ENCODE results near the gene RAB6A.
"Not testable (repeated sequence)": the region's sequence is repeated elsewhere in the genome, so short reads cannot be mapped to it uniquely, and the experiment has no call there.

RAB6A gene

DNA sequence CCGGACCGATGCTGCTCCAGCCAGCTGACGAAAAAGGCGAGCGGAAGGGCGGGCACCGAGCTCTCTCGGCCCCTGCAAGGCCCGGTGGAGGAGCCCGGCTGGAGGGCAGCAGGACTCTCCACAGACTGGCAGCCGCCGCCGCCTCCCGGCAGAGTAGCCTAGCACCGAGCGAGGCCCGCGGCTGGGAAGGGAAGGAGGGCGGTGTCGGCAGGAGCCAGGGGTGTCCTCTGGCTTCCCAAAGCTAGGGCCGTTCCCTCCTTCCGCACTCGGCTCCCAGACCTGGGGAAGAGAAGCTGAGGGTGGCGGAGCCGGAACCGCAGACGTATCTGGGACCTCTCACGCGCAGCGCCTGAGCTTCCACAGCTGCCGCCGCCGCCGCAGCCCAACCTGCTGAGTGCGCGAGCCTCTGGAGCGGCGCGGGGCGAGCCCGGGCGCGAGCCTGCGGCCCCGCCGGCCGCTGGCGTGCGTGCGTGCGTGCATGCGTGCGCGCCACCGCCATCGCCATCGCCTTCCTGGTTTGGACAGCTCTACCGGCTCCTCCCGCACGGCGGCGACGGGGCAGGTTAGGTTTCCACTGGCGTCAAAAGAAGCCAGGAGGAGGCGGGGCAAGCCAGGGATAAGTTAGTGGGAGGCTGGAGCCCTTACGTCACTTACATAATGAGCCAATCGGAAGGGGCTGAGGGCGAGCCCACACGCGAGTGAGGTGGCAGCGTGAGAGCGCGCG is at the start of gene RAB6A:
TSS of gene RAB6A (minus strand) at position 396 of the 724 bp plus-strand sequence. CDS start 439 bp downstream, outside the sequence.
- DNase-seq = peak; percentile 100

DNA sequence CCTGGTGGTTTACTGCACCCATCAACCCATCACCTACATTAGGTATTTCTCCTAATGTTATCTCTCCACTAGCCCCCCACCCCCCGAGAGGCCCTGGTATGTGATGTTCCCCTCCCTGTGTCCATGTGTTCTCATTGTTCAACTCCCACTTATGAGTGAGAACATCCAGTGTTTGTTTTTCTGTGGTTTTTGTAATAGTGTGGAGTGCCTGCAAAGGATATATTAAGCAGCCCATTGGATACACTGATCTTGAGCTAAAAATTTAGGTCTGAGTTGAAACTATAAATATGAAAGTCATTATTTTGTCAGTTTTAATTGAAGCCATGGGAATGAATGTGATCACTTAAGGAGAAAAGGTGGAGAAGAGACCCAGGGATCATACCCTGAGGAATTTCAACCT is 49.8 kb upstream of the RAB6A start:
- no peak for DNase-seq

DNA sequence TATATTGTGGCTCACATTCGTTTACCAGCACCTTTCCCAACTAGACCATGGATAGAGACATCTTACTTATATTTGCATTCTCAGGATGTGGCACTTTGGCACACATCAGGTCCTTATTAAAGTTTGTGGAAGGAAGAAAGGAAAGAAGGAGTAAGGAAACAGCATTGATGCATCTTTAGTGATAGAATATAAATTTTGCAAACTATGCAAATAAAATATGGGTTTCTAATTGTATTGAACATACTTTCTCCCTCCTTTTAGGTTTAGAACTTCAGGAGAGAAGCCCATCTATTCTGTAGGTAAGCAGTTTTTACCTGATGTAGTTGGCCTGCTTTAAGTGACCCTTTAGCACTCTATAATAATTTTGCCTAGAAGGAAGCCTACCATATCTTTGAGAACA is 47.2 kb upstream of the RAB6A start:
- no peak for DNase-seq

DNA sequence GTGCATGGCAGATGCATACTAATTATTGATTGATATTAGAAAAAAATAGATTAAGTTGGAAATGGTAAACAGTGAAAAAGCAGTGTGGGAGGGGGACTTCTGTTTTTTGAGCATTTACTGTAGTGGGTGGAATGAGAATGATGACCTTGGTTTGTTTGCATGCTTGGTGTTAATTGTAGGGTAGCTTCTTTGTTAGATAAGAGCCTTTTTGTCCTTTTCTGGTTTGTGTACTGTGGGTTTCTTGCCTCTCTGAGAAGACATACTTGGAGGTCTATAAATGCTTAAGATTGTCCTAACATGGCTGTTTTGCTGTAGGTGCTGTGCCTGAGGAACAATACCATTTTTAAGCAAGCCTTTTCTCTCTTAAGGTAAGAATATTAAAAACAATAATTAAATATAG is 43.8 kb upstream of the RAB6A start:
- no peak for DNase-seq

DNA sequence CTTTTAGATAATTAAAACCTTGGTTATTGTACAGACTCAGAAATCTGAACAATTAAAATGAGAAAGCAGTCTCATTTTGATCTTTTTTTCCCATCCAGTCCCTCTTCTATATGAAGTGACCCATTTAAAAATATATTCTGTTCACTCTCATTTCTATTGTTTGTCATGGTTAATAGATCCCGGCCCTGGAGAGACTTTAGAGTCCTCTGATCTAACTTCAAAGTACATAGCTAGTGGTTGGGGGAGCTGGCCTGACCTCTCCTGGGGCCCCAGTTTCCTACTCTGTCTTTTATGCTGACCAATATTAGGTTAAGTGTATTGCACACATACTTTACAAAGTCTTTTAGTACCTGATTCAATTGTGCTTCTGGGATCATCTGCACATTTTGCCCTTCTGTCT is 40.3 kb upstream of the RAB6A start:
- DNase-seq = no peak

DNA sequence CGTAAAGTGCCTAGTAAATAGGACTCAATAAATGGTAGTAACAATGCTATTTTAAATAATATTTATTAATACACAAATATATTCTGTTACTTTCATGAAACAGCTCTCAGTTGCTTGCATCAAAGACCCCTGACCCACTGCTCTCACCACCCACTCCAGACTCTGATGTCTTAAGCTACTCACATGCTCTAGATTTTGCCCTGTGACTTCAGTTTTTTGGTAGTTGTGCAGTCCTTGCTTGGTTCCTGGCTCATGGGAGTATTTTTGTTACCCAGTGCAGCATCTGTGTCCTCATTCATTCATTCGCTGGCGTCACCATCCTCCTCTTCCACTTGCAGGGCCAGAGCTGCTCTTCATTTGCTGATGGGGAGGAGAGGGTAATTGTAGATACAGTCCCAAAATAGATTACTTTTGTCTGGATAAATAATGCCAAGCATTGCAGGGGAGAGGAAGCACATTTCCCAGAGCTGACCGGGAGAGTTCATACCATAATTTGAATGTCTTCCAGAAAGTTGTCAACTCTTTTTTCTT is 39.5 kb upstream of the RAB6A start:
- DNase-seq = no peak

DNA sequence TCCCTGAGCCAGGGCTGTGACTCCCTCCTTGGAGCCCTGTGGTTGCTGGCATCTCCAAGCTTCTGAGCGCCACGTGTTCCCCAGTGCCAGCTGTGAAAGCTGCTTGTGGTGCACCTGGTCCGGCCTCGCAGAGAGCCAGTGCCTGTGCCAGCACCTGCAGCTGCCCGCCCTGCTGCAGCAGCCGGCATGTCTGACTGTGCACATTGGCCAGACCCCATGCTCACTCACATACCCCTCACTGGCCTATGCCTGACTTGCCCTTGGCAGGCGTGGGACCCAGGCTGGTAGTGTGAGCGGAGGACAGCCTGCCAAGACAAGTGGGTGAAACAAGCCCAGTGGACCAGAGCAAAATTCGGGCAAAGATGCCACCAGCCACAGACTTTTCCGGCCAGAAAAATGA is 36.6 kb upstream of the RAB6A start:
- peak; percentile 82 for DNase-seq

DNA sequence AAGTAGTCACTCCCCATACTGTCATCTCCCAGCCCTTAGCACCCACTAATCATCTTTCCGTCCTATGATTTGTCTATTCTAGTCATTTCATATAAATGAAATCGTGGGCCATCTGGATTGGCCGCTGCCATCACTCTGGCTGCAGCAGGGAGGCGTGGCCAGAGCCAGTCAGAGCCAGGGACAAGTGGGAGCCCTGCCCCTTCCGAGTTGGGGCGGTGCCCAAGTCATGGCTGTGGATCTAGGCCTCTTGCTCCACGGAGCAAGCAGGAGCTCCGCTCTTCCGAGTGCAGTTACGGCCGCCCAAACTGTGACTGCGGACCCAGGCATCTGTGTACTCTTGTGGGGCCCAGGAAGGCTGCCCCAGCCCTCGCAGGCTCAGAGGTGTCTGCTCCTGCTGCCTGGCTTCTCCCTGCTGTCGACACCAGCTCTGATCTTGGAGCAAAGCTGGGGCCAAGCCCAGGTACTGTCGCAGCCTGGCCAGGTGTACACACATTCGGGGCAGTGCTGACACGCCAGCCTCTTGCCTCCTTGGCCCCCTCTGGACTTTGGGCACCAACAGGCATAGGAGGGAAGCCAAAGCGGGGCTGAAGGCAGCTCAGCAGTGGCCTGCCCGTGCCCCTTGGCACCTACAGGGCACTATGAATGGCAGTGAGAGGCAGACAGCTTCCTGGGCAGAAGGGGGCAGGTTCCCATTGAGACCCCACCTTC is 35.2 kb upstream of the RAB6A start:
- DNase-seq = no peak

DNA sequence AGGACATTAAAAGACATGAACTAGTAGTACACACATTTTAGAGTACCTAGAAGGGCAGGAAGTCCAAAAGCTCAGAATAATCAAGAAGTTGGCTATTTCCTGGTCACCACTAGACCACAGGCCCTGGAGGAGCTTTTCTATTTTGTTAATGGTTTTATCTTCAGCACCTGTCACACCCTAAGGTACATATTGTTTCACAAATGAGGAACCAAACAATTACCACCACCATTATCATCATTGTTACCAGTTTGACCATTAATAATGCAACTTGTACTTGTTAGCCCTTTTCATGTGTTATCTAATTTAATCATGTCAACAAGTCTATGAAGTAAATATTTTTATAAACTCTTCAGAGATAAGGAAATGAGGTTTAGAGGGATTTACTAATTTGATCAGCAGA is 31.7 kb upstream of the RAB6A start:
- DNase-seq = no peak

DNA sequence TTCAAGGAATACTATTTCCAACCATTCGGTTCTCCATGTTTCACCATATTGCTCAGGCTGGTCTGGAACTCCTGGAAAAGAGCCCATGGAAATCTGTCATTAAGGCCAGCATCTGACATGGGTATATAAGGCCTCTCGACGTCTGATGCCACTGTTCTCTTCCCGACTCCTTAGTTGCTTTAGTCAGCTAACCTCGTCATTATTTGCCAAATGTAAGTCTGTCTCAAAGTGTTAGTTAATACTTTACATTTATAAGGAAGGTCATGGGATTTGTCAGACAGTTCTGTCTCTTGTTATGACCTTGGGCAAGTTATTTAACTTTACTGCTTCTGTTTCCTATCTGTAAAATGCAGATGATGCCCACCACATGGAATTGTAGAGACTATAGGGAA is 28.4 kb upstream of the RAB6A start:
- DNase-seq = no peak

DNA sequence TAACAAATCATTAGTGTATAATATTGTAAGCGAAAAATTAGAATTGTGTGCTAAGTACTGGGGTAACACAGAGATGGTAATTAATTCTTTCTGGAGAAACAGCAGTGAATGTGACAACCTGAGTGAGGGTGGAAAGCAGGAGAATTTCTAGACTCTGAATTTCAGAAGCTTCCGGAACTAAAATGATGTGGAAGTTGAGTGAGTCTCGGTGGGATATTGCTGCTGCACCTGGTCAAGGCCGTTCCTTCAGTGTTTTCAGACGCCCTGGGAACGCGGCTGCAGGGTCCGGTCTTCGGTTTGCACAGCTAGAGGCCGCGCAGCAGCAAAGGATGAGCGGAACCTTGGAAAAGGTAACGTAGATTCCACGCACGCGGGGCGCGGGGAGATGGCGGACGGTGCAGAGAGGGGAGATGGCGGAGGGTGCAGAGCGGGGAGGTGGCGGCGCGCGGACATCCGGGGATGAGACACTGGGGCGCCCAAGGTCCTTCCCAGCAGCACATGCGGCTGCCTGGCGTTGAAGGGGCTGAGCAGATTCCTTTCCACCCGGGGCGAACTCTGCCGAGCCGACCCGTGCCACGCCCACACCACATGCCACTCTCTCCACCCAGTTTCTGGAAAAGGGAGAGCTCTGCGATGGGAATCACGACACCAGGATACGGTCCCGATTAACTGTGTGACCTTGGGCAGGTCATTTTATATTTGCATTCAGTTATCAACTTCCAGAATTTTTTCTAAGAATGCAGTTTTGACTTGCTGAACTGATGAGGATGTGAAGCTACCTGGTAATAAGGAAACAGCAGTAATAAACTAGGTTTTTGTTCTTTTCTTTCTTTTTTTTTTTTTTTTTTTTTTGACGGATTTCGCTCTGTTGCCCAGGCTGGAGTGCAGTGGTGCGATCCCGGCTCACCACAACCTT is 27.0 kb upstream of the RAB6A start, which contains the start of gene MRPL48:
TSS of gene MRPL48 (plus strand) at position 232 of the 916 bp plus-strand sequence. CDS start at position 330, 98 bp downstream.
- DNase-seq = peak; percentile 90

DNA sequence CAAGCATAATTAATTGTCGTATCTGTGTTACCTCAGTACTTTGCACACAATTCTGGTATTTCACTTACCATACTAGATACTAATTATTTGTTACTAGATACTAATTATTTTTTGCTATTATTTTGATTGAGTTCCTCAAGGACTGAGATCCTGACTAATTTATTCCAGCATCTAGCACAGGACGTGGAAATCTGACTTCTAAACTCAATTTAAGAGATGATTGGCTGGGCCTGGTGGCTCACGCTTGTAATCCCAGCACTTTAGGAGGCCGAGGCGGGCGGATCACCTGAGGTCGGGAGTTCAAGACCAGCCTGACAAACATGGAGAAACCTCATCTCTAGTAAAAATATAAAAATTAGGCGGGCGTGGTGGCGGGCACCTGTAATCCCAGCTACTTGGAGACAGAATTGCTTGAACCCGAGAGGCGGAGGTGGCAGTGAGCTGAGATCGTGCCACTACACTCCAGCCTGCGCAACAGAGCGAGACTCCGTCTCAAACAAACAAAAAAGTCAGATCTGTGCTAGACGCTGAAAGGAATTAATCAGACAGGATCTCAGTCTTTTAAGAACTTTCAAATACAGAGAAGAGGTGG is 26.3 kb upstream of the RAB6A start:
- DNase-seq = no peak

DNA sequence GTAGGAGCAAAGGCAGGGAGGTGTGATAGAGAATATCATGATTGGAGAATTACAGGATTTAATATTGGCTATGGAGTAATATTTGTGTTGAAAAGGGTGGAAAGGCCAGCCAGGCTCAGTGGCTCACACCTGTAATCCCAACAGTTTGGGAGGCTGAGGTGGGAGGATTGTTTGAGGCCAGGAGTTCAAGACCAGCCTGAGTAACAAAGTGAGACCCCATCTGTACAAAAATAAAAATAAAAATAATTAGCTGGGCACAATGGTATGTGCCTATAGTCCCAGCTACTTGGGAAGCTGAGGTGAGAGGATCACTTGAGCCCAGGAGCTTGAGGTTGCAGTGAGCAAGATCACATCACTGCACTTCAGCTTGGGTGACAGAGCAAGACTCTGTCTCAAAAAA is 24.6 kb upstream of the RAB6A start:
- not testable (repeated sequence) for DNase-seq

DNA sequence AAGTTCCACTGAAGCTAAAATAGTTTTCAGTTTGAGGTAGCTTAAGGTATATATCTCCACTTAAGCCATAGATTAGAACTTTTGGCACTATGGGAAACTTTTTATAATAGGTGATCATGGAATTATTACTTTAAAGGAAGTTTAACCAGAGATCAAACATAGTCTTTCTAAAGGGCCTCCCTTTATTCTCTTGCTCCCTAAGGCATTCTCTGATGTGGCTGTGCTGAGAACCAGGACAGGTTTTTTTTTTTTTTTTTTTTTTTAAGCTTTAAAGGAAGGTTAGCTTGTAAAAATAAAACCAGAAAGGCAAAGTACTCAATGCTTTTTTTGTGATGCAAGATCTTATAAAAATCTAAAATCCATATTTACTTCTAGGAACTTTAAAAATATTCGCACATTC is 23.9 kb upstream of the RAB6A start:
- DNase-seq = no peak

DNA sequence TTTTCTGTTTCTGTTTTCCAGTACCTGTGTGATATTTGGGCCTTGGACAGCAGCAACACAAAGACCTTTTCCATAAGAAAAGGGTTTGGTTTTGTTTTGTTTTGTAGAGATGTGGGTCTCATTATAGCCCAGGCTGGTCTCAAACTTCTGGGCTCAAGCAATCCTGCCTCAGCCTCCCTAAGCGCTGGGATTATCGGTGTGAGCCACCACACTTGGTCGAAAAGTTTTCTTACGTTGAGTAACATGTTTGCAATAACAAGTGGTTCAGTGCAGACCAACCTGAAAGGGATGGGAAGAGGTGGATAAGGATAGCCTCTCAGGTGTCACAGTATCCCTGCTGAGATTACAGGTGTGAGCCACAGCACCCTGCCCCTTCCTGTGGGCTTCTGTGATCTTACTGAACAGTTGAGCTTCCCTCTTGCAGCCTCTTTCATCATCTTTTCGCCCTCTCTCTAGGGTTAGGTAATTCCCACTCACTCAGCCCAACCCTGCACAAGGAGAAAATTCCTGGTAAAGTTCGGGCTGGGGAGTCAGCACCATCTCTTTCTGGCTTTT is 23.3 kb upstream of the RAB6A start:
- no peak for DNase-seq

DNA sequence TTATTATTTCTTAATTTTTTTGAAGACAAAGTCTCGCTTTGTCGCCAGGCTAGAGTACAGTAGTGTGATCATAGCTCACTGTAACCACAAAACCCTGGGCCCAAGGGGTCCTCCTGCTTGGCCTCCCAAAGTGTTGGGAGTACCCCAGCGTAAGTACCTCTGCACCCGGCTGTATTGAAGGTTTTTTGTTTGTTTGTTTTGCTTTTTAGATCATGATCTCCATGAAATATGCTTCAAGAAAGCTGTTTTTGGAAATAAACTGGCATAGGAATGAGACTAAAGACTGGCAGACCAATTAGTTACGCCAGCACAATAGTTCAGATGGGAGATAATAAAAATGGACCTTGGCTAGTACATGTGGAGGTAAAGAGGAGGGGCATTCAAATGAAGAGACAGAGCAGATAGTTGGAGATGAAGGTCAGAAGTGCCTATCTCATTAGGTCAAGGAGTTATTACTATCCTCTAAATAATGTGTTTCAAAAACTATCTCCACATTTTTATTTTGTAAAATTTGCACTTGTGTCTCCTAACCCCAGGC is 22.7 kb upstream of the RAB6A start:
- no peak for DNase-seq

DNA sequence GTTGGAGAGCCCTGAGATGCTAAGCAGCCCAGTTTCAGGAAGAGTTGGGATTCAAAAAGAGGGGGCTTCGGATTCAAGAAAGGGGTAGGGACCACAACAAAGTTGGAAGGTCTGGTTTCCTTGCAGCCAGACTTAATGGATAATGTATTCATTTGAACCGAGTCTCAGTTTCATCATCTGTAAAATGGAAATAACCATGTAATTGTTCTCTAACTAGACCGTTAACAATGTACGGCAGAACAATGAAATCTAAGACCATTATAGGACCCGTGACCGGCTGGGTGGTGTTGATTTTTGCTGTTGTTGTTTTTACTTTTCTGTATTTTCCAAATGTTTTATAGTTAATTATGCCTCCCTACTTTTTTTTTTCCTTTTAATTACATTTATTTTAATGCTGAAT is 20.4 kb upstream of the RAB6A start:
- DNase-seq = no peak

DNA sequence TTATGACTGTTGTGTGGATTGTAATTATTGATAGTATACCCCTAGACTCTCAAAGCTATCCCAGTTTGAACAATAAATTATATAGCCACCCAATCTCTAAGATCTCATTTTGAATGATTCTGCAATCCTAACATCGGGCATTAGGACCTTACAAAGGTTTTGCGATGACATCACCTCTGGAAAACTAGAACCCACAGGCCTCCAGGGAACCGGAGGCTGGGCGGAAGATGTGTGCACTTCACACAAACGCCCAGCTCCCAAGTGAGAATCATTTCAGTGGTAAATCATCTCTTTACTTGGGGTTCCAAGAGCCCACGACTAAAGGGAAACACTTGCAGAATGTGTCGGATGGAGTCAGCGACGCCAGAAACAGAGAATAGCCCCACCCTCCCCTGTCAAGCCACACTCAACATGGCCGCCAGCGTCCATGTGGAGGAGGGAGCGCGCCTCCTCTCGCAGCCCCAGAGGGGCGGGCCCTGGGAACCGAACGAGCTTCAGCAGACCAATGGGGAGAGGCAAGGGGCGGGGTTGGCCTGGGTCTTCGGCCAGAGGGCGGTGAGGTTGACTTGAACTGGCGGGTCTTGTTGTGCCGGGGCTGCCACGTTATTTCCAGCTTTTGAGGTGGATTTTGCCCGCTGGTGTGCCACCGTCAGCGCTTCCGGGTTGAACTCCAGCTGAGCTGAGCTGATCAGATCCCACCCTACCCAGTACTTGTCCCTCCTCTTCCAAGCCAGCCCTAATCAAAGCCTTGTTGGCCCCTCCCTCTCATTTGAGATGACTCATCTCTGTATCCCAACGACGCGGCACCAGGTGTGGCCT is 18.4 kb upstream of the RAB6A start:
- DNase-seq = peak; percentile 99

DNA sequence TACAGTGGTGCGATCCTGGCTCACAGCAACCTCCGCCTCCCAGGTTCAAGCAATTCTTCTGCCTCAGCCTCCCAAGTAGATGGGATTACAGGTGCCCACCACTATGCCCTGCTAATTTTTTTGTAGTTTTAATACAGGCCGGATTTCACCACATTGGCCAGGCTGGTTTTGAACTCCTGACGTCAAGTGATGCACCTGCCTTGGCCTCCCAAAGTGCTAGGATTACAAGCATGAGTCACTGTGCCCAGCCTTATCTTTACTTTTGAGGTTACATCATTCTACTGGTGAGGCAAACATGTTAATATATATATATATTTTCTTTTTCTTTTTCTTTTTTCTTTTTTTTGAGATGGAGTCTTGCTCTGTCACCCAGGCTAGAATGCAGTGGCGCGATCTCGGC is 9.9 kb upstream of the RAB6A start:
- not testable (repeated sequence) for DNase-seq

DNA sequence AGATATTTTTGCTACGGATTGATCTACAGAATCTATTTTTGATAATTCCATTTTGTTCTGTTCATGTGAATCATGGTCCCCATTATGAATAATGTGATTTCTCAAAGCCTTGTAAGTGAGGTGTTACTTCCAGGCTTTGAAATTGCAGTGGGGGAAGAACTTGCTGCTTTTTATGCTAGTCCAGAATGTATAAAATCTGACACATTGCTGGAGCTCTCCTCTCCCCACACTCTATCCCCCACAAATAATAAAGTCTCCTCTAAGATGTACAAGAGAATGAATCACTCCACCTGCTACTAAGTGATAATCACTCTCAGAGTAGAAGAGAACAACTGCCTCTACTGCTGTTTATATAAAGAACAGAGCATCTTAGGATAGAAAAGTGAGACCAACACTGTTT is 5.9 kb upstream of the RAB6A start:
- no peak for DNase-seq

DNA sequence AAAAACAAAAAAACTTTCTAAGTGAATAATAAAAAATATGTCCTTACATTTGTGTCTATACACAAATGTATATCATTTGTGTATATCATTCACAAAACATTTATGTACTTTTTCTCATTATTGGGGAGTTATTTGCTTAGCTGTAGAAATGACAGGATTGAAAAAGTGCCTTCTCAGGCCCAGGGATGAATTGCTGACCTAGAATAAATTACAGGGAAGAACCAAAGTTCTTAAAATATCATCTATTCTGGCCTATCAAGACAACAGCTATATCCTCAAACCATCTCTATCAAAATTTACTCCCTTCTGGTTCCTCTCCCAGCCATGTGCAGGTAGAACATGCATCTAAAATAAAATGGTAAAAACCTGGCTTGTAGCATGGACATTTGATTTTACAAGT is 1.9 kb upstream of the RAB6A start:
- no peak for DNase-seq

Measured in NCI-H1105 treated with DMSO at 0.1 percent for 48 hours (cell line).